Activated CD8-positive, alpha-beta T cell treated with anti-CD3 and anti-CD28 coated beads for 36 hours (primary cell): ENCODE data around the gene RETREG3. TPM values are rescaled to one million over a fixed set of nuclear protein-coding genes. Genes with fewer than 3 reads are reported as not detected.

ENCODE experiments used
- ATAC-seq: fragments of 200-7000 bp; cut with Tn5 transposase; one replicate; pipeline ENCODE4 v1.10.0; 2021; ENCODE audit warnings: mild to moderate bottlenecking, moderate library complexity
- CTCF ChIA-PET: fragments of 350-600 bp; sonication (Branson Sonifier 250); formaldehyde crosslinking; loops from one replicate; lab custom pipeline; 2021; ENCODE audit warnings: antibody characterized with exemption; lab: Charles Lee
- POLR2A ChIA-PET: fragments of 350-600 bp; sonication (Branson Sonifier 250); formaldehyde crosslinking; loops from one replicate; lab custom pipeline; 2021; ENCODE audit warnings: antibody characterized with exemption; lab: Charles Lee
- DNase-seq: peaks from one replicate; pipeline ENCODE4 v3.0.0-alpha.2; 2020
- H3K27ac Mint-ChIP-seq: one replicate; pipeline ENCODE4 v1.8.0; 2021; ENCODE audit warnings: mild to moderate bottlenecking, mixed read lengths
- H3K27me3 Mint-ChIP-seq: one replicate; pipeline ENCODE4 v1.8.0; 2021; ENCODE audit warnings: mixed read lengths
- H3K36me3 Mint-ChIP-seq: one replicate; pipeline ENCODE4 v1.8.0; 2021; ENCODE audit warnings: low read depth, mixed read lengths
- H3K4me1 Mint-ChIP-seq: one replicate; pipeline ENCODE4 v1.8.0; 2021; ENCODE audit warnings: low read depth, mixed read lengths
- H3K4me3 Mint-ChIP-seq: one replicate; pipeline ENCODE4 v1.8.0; 2021; ENCODE audit warnings: mild to moderate bottlenecking, moderate library complexity, mixed read lengths
- H3K9me3 Mint-ChIP-seq: one replicate; pipeline ENCODE4 v1.8.0; 2021; ENCODE audit warnings: mixed read lengths
- CTCF ChIP-seq: fragments of 200-600 bp; IDR thresholded peaks from one replicate; pipeline ENCODE4 v1.8.0; 2022; ENCODE audit warnings: antibody characterized with exemption, mild to moderate bottlenecking
- intact Hi-C: fragments of 100-400 bp; cut with micrococcal nuclease; formaldehyde crosslinking; loops from one replicate; pipeline ENCODE4 v1.10.0; 2022
- total RNA-seq, 2 experiments: library from RNA; stranded (reverse); gene quantifications; one replicate each; pipeline ENCODE4 v1.2.3, GENCODE V29; 2021

RETREG3 gene
- total RNA-seq, 2 experiments from 2014 or later = 25.0 to 28.2 TPM

GRCh38 chr17:42585353-42585752 is 23.8 kb downstream of the RETREG3 start:
- CTCF ChIA-PET = interaction anchor here (1.3 kb wide), 1 partner anchor 178 kb away, joined by 3 read pairs; no protein-coding TSS in a partner anchor
- POLR2A ChIA-PET = no interaction called here

GRCh38 chr17:42584880-42585279 is 24.3 kb downstream of the RETREG3 start:
- Mint-ChIP-seq H3K4me3 (no peak overlapping the region), H3K4me1 (no peaks in the 10 kb centered on the region), H3K36me3 (peaks cover 8% of the 10 kb centered on the region), H3K9me3 (no peaks in the 10 kb centered on the region), H3K27me3 (no peaks in the 10 kb centered on the region), H3K27ac (peak overlapping the region; percentile 7)
- TF ChIP-seq CTCF = no peak
- DNase-seq (no peak), ATAC-seq (no peak)
- CTCF ChIA-PET = interaction anchor here (1.1 to 1.3 kb wide), 2 partner anchors 16 to 179 kb away, joined by 3 read pairs; no protein-coding TSS in a partner anchor
- intact Hi-C loops = no loop called here
- POLR2A ChIA-PET = no interaction called here

More at GRCh38 chr17:42585353-42585752, 23.8 kb downstream of the RETREG3 start:
- Mint-ChIP-seq H3K36me3 (peaks cover 8% of the 10 kb centered on the region), H3K4me3 (no peak overlapping the region), H3K9me3 (no peaks in the 10 kb centered on the region), H3K27me3 (no peaks in the 10 kb centered on the region), H3K27ac (no peak overlapping the region), H3K4me1 (no peaks in the 10 kb centered on the region)
- no peak for DNase-seq
- intact Hi-C loops = no loop called here
- TF ChIP-seq CTCF = no peak
- no peak for ATAC-seq

- DNase-seq = no peak
These were observed 27.4 kb downstream of the RETREG3 start for GRCh38 chr17:42581744-42582270.

GRCh38 chr17:42579794-42580551 is 29.2 kb downstream of the RETREG3 start:
- Mint-ChIP-seq H3K36me3 (peaks cover 30% of the 10 kb centered on the region), H3K9me3 (no peaks in the 10 kb centered on the region), H3K27me3 (no peaks in the 10 kb centered on the region), H3K4me1 (peaks cover 29% of the 10 kb centered on the region), H3K27ac (peak overlapping the region; percentile 69), H3K4me3 (peak overlapping the region; percentile 11)
- no peak for TF ChIP-seq CTCF
- intact Hi-C loops = loop anchor here (2.0 to 5.0 kb wide), 2 partner anchors 97 to 183 kb away; partner anchors contain the start of gene PLEKHH3
- POLR2A ChIA-PET = interaction anchor here (0.7 to 1.0 kb wide), 3 partner anchors 13 to 98 kb away, joined by 3 to 5 read pairs (median 3); no protein-coding TSS in a partner anchor
- DNase-seq (no peak), ATAC-seq (no peak)
- CTCF ChIA-PET = interaction anchor here (1.6 to 4.5 kb wide), 7 partner anchors 8 to 241 kb away, joined by 6 to 47 read pairs (median 25); partner anchors contain the start of gene RAMP2

More at GRCh38 chr17:42581744-42582270, 27.4 kb downstream of the RETREG3 start:
- H3K36me3 Mint-ChIP-seq = peaks cover 17% of the 10 kb centered on the region
- POLR2A ChIA-PET = interaction anchor here (0.8 to 1.1 kb wide), 3 partner anchors 10 to 572 kb away, joined by 3 read pairs; no protein-coding TSS in a partner anchor
- H3K4me3 Mint-ChIP-seq = no peak overlapping the region
- CTCF ChIA-PET = interaction anchor here (1.2 to 2.2 kb wide), 2 partner anchors 24 to 182 kb away, joined by 3 to 6 read pairs; no protein-coding TSS in a partner anchor
- TF ChIP-seq CTCF = no peak
- H3K9me3 Mint-ChIP-seq = no peaks in the 10 kb centered on the region
- no peaks in the 10 kb centered on the region for H3K27me3 Mint-ChIP-seq
- H3K27ac Mint-ChIP-seq = no peak overlapping the region
- peaks cover 12% of the 10 kb centered on the region for H3K4me1 Mint-ChIP-seq
- no peak for ATAC-seq
- intact Hi-C loops = no loop called here
